ENCODE results near the gene SLC36A2. TPM values are rescaled to one million over a fixed set of nuclear protein-coding genes. Genes with fewer than 3 reads are reported as not detected.

The SLC36A2 gene
- total and polyA plus RNA-seq, 10 donors, result 0.02 TPM; not detected in 9

- H3K4me3 ChIP-seq, result no peak overlapping the region
- DNase-seq, result no peak
- TF ChIP-seq POLR2AphosphoS5 (IDR thresholded peaks at IDR 0.05) (no peak), CTCF (IDR thresholded peaks at IDR 0.05 in 8 of 11, conservative IDR thresholded peaks at IDR 0.05 in 3 of 11) (no peak), POLR2A (IDR thresholded peaks at IDR 0.05) (no peak)
- H3K27me3 ChIP-seq (replicated peaks in 1 of 7), result peaks cover 0 to 4% (median 0%) of the 10 kb centered on the region in 7 donors
- no peak overlapping the region for H3K27ac ChIP-seq
- no peaks in the 10 kb centered on the region for H3K36me3 ChIP-seq
- H3K4me1 ChIP-seq, result no peaks in the 10 kb centered on the region
- intact Hi-C loops (cut with DNase I; ENCODE audit: low total_unique reads), result no loop called here
- peaks cover 10 to 75% (median 56%) of the 10 kb centered on the region in 8 donors for H3K9me3 ChIP-seq
Observed at GRCh38 chr5:151363673-151364072, 16.3 kb upstream of the SLC36A2 start.

GRCh38 chr5:151362970-151363369, 15.6 kb upstream of the SLC36A2 start:
- Histone ChIP-seq H3K36me3 (no peaks in the 10 kb centered on the region), H3K27me3 (replicated peaks in 1 of 7) (peaks cover 0 to 4% (median 0%) of the 10 kb centered on the region in 7 donors), H3K9me3 (peaks cover 8 to 68% (median 49%) of the 10 kb centered on the region in 8 donors), H3K4me3 (no peak overlapping the region), H3K4me1 (no peaks in the 10 kb centered on the region), H3K27ac (no peak overlapping the region)
- intact Hi-C loops (cut with DNase I; ENCODE audit: low total_unique reads), result no loop called here
- WGBS, 5 donors, result 76 to 89% (median 86%) methylated on average over 3 of the region's 3 CpGs
- no peak for DNase-seq
- TF ChIP-seq POLR2AphosphoS5 (IDR thresholded peaks at IDR 0.05) (no peak), CTCF (IDR thresholded peaks at IDR 0.05 in 8 of 11, conservative IDR thresholded peaks at IDR 0.05 in 3 of 11) (no peak), POLR2A (IDR thresholded peaks at IDR 0.05) (no peak)

GRCh38 chr5:151359391-151359790, 12.0 kb upstream of the SLC36A2 start:
- TF ChIP-seq CTCF (IDR thresholded peaks at IDR 0.05 in 8 of 11, conservative IDR thresholded peaks at IDR 0.05 in 3 of 11) (no peak), POLR2A (IDR thresholded peaks at IDR 0.05) (no peak), POLR2AphosphoS5 (IDR thresholded peaks at IDR 0.05) (no peak)
- WGBS, 5 donors, result 65 to 73% (median 70%) methylated on average over 2 of the region's 2 CpGs
- peaks cover 0 to 4% (median 0%) of the 10 kb centered on the region in 7 donors for H3K27me3 ChIP-seq (replicated peaks in 1 of 7)
- H3K4me3 ChIP-seq, result no peak overlapping the region
- intact Hi-C loops (cut with DNase I; ENCODE audit: low total_unique reads), result no loop called here
- H3K36me3 ChIP-seq, result no peaks in the 10 kb centered on the region
- peaks cover 6 to 34% (median 29%) of the 10 kb centered on the region in 8 donors for H3K9me3 ChIP-seq
- no peak overlapping the region for H3K27ac ChIP-seq
- DNase-seq, result no peak
- no peaks in the 10 kb centered on the region for H3K4me1 ChIP-seq

GRCh38 chr5:151357792-151358191, 10.4 kb upstream of the SLC36A2 start:
- WGBS, 5 donors, result 59 to 79% (median 70%) methylated on average over 2 of the region's 2 CpGs
- Histone ChIP-seq H3K27me3 (replicated peaks in 1 of 7) (no peaks in the 10 kb centered on the region), H3K36me3 (no peaks in the 10 kb centered on the region), H3K4me1 (no peaks in the 10 kb centered on the region), H3K27ac (no peak overlapping the region), H3K9me3 (peaks cover 6 to 23% (median 20%) of the 10 kb centered on the region in 8 donors), H3K4me3 (no peak overlapping the region)
- intact Hi-C loops (cut with DNase I; ENCODE audit: low total_unique reads), result no loop called here
- TF ChIP-seq POLR2AphosphoS5 (IDR thresholded peaks at IDR 0.05), result no peak
- no peak for TF ChIP-seq CTCF (IDR thresholded peaks at IDR 0.05 in 8 of 11, conservative IDR thresholded peaks at IDR 0.05 in 3 of 11)
- TF ChIP-seq POLR2A (IDR thresholded peaks at IDR 0.05), result no peak
- no peak for DNase-seq

Measured in spleen (tissue), 11 donors.